ENCODE measurements around the gene FBN3.
"Not testable (repeated sequence)": the region's sequence is repeated elsewhere in the genome, so short reads cannot be mapped to it uniquely, and the experiment has no call there.

The FBN3 gene

GRCh38 chr19:8117991-8118390 lies 31.4 kb downstream of the FBN3 start:
- DNase-seq (ENCODE audit: low spot score) = no peak

DNA sequence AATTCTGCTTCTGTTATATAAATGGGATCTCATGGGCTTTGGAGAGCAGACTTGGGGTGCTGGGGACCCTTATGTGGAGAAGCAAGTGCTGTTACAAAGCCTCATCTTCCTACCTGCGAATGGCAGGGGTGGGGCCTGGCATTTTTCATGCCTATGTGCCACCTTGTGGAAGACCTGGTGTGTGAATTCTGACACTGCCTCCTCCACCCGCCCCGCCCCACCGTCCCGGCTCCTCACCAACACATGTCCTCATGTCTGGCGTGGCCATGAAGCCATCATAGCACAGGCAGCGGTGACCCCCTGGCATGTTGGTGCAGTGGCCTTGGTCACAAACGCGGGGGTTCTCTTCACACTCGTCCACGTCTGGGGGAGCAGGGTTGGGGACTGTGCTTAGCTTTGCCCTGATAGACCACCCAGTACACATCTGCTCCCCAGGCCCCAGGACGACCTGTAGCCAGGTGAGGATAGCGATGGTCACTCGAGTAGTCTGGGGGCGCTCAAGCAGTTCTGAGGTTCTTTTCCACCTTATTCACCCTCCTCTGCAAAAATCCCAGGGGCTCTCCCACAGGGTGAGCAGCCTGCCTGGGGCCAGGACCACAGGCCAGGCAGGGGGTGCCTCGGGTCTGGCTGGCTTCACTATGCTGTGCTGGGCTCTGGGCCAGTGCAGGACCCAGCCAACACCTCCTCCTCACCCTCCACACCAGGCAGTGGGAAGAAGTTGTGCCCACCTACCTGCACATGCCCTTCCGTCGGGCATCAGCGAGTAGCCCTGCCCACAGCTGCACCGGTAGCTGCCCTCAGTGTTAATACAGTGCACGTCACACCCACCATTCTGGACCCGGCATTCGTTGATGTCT lies 32.7 kb downstream of the FBN3 start:
- DNase-seq (ENCODE audit: low spot score) = no peak

DNA sequence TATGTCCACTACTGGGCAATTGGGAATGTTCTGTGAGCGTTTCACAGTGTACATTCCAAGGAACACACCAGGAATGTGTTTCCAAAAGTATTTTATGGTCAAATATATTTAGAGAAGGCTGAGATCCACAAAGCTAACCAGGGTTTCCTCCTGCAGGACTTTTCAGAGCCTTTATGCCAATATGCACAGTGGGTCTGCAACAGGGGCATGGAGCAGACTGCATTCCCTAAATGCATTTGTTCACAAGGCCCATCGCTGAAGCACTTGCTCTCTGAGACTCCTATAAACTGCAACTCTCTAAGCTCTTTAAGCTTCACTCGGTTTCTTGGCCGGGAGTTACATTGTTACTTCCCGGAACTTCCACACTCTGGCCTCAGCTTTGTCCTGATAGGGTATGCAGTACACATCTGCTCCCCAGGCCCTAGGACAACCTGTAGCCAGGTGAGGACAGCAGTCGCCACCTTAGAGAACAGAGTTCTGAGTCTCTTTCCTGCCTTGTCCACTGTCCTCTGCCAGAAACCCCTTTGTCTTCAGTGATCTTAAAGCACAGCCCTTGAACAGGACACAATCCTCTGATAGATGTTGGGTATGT lies 33.5 kb downstream of the FBN3 start:
- DNase-seq (ENCODE audit: low spot score) = no peak

DNA sequence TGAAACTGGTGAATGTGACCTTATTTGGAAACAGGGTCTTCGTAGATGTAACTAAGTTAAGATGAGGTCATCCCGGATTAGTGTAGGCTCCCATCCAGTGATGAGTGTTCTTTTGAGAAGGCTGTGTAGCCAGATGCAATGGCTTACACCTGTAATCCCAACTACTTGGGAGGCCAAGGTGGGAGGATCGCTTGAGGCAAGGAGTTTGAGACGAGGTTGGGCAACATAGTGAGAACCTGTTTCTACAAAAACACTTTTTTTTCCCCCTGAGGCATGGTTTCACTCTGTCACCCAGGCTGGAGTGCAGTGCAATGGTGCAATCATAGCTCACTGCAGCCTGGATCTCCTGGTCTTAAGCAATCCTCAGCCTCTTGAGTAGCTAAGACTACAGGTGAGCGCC lies 36.4 kb downstream of the FBN3 start:
- DNase-seq (ENCODE audit: low spot score) = no peak

GRCh38 chr19:8111376-8111775 lies 38.0 kb downstream of the FBN3 start:
- no peak for DNase-seq (ENCODE audit: low spot score)

DNA sequence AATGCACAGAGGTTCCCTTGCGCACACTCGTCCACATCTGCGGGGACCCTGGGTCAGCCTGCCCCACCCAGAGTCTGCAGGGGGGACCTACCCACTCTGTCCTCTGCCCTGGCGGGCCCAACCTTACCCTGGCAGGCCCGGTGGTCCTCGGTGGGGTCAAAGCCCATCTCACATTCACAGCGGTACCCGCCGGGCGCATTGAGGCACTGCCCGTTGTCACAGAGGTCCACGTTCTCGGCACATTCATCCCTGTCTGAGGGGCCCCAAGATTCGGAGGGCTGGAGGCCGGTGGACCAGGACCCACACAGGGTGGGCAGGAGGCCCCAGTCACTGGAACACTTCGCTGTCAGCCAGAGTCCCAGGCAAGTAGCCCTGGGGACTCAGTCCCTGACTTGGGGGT lies 38.5 kb downstream of the FBN3 start:
- no peak for DNase-seq (ENCODE audit: low spot score)

DNA sequence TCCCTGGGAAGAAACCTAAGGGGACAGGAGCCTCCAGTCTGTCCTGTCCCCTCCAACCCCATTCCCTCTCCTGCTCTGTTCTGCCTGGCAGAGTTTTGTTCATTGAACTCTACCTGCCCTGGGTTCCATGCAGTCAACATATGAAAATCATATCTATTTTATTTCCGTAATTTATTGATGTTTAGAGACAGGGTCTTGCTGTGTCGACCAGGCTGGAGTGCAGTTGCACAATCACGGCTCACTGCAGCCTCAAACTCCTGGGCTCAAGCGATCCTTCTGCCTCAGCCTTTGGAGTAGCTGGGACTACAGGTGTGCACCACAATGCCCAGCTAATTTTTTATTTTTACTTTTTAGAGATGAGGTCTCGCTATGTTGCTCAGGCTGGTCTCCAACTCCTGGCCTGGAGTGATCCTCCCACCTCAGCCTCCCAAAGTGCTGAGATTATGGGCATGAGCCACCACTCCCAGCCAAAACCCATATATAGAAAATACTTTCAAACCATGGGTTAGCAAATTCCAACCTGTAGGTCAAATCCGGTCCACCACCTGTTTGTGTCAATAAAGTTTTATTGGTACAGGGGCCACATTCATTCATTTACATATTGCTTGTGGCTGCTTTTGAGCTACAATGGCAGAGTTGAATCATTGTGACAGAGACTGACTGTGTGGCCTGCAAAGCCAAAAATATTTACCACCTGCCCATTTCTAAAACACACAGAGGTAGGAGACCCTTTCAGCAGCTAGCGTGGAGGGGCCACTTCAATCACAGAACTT lies 39.3 kb downstream of the FBN3 start:
- DNase-seq (ENCODE audit: low spot score) = no peak

DNA sequence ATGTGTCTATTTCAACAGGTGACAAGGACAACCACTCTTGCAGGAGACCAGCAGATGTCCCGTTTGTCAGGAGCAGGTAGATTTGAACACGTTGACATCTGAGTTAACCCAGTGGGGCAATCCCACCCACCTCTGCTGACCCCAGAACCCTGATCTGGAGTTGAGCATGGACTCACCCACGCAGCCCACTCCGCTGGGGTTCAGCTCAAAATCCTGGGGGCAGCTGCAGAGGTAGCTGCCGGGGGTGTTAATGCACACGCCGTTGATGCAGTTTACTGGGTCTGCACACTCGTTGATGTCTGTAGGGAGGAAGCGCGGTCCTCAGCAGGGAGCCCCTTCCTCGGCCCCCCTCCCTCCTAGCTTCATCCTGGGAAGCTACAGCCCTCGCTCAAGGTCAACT lies 39.9 kb downstream of the FBN3 start:
- no peak for DNase-seq (ENCODE audit: low spot score)

GRCh38 chr19:8108560-8109445 lies 40.6 kb downstream of the FBN3 start:
- DNase-seq (ENCODE audit: low spot score) = no peak

GRCh38 chr19:8107301-8107903 lies 42.0 kb downstream of the FBN3 start:
- DNase-seq (ENCODE audit: low spot score) = no peak

DNA sequence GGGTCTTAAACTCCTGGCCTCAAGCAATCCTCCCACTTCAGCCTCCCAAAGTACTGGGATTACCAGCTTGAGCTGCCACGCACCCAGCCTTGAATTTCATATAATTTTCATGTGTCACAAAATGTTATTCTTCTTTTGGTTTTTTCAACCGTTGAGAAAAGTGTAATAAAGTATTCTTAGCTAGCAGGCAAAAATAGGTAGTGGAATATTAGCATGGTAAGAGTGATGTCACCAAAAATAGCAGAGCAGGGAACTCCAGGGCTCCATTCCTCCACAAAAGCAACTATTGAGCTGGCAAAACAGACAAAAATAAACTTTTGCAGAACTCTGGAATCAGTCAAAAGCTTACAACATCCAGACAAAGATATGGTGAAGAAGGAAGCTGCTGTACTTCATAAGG lies 43.9 kb downstream of the FBN3 start:
- DNase-seq (ENCODE audit: low spot score) = no peak

DNA sequence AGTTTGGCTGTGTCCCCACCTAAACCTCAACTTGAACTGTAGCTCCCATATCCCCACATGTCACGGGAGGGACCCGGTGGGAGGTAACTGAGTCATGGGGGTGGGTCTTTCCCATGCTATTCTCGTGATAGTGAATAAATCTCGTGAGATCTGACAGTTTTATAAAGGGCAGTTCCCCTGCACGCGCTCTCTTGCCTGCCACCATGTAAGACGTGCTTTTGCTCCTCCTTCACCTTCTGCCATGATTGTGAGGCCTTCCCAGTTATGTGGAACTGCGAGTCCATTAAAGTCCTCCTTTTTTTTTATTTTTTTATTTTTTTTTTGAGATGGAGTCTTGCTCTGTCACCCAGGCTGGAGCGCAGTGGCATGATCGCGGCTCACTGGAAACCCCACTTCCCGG lies 47.5 kb downstream of the FBN3 start:
- DNase-seq (ENCODE audit: low spot score) = not testable (repeated sequence)

GRCh38 chr19:8101311-8101710 lies 48.1 kb downstream of the FBN3 start:
- DNase-seq (ENCODE audit: low spot score) = no peak

GRCh38 chr19:8097681-8098567 lies 51.5 kb downstream of the FBN3 start:
- DNase-seq (ENCODE audit: low spot score) = no peak

DNA sequence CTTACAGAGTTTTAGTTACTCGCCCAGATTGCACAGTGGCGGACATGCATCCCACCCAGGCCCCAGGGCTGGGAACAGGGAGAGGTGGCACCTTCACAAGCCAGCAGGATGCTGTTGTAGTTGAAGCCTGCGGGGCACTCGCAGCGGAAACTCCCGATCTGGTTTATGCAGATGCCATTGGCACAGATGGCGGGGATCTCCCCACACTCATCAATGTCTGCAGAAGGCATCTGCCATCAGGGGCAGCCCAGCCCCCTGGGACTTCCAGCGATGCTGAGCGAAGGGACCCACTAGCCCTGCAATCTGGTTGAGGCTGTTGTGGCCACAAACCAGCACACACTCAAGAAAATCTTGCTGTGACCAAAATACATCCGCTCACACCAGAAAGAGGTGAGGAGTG lies 52.2 kb downstream of the FBN3 start:
- DNase-seq (ENCODE audit: low spot score) = no peak

- no peak for DNase-seq (ENCODE audit: low spot score)
These were observed 53.3 kb downstream of the FBN3 start for GRCh38 chr19:8096071-8096470.

GRCh38 chr19:8095354-8095886 lies 54.0 kb downstream of the FBN3 start:
- no peak for DNase-seq (ENCODE audit: low spot score)

DNA sequence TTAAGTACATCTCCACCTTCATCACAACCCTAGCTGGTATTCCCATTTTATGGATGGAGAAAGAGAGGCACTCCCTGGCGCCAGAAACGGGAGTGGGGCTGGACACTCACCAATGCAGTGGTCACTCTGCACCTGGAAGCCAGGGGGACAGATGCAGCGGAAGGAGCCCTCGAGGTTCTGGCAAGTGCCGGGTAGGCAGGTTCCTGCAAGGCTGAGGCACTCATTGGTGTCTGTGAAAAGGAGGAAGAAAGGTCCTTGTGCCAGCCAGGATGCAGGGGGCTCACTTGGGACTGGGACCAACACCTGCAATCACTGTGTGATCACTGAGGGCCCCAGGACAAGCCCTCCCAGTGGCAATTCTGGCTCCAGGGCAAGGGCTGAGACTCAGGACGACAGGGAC lies 55.1 kb downstream of the FBN3 start:
- DNase-seq (ENCODE audit: low spot score) = no peak

DNA sequence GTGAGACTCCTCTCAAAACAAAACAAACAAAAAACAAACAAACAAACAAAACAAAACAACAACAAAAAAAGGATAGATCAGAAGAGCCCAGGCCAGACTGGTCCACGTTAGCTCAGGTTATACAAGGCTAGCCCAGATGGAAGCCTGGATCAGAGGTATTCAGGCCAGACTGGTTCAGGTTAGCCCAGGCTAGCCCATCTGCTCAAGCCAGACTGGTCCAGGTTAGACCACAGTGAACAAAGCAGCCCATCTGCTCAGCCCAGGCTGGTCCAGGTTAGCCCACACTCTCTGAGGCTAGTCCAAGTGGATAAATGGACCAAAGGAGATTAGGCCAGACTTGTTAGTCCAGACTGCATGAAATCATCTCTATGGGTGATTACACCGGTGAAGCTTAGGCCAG lies 55.7 kb downstream of the FBN3 start:
- DNase-seq (ENCODE audit: low spot score) = no peak

DNA sequence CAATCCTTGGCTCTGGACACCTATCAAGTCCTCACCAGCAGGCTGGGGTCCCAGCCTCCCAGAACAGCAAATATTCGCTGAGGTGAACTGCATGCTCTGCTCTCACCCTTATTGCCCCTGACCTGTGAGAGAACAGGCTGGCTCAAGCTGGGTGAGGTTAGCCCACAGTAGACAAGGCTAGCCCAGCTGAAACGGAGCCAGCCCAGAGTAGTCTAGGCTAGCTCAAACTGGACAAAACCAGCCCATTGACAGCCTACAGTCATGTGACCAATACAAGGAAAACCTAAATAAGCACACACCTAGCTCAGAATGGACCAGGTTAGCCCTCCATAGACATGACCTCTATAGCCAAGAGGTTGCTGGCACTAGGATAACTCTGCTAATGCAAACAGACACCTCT lies 58.4 kb downstream of the FBN3 start:
- DNase-seq (ENCODE audit: low spot score) = no peak
